ENCODE data around the gene FAM20B.

FAM20B gene

DNA sequence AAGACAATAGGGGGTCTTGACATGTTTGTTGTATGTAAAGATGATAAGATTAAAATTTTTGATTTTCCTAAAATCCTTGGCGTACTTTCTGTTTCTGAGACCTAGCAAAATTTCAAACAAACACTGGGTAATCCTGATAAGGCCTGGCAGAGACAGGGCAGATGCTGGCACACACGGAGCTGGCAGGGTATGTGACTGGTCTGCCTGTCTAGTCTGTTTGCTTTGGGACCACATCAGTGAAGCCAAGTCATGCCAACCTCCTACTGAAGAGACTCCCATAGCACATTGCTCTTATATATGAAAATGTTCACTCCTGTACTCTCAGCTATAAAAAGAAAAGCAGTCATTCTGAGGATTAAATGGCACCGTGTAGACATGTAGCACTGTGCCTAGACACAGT is 70.2 kb downstream of the FAM20B start:
- no peak for DNase-seq

DNA sequence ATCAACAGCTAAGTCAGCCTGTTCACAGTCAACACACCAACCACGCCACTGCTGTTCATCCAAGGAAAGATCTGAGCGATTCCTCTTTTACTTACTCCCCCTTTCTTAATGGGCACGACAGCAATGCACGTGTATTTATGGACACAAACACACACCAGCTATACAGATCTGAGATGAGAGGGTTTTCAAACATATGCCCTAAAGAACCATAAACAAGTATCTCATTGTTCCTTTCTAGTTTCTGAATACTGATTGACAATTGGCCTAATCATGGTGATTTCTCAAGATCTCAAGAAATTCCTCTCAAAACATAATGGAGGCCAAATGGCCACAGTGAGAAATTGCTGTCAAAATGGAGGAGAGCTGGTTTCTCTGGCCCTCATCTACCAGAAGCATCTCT is 74.2 kb downstream of the FAM20B start:
- DNase-seq, result no peak

DNA sequence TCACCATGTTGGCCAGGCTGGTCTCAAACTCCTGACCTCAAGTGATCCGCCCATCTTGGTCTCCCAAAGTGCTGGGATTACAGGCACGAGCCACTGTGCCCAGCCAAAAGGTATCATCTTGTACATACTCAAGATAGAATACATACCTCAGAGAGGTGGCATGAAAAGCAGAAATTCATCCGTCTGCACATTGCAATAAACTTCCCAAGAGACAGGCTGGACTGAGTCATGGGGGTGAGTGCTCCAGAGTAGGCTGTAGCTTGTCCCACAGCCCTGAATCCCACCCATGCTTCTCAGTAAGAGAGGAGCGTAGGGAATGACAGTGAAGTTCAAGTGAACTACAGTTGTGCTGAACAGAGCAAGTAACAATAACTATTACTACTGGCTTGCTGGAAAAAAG is 75.9 kb downstream of the FAM20B start:
- no peak for DNase-seq

DNA sequence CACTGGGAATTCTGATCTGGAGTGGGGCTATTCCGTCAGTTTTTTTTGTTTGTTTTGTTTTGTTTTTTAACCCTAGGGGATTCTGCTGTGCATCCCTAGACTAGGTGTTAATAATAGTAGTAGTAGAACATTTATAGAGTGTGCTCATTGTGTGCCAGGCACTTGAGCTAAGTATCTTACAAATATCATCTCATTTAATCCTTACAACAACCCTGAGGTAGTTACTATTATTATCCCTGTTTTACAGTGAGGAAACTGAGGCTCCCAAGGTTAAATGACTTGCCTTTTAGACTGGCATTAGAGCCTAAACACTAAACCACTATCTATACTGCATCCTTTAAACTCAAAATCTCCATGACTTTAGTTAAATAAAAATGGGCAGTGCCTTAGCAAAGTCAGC is 78.3 kb downstream of the FAM20B start:
- no peak for DNase-seq

DNA sequence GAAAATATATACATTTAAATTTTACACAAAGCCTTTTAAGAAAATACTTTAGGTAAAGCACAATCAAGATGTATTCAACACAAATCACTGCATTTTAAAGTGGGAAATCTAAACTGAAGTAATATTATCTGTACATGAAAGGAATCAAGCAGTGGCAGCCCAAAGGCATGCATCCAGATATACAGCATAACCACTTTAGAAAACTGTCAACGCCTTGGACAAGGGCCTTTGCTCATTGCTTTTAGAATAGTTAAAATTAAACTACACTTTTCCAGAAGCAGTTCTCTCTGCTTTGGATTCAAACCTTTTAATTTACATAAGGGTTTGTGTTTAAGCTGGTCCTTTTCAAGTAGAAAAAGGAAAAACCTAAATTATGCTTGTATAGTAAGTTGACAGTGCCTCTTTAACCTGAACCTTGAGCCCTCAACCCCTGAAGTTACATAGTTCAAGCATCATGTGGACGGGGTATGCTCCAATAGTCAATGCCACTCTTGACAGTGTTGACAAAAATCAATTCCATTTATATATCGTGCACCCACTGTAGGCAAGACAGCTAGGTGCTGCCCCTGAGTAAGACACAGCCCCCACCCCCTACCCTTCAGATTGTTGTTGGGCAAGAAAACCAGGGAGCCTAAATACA is 79.0 kb downstream of the FAM20B start:
- no peak for DNase-seq

DNA sequence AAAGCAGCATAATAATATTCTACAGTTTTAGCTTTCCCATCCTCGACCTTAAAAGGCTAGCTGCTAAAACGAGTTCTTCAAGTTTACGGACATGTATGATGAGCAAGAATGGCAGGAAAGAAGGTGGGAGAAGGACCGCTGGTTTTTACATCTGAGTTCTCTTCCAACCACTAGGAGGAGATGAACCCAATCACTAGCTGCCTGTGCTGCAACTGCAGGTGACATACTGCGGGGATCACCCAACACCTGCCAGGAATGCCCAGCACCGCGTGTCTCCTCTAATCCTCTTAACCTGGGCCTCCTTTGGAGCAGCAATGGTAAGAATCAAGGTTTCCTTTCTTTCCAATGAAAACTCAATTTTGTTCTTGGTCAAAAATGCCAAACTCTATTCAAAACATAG is 79.7 kb downstream of the FAM20B start:
- no peak for DNase-seq

DNA sequence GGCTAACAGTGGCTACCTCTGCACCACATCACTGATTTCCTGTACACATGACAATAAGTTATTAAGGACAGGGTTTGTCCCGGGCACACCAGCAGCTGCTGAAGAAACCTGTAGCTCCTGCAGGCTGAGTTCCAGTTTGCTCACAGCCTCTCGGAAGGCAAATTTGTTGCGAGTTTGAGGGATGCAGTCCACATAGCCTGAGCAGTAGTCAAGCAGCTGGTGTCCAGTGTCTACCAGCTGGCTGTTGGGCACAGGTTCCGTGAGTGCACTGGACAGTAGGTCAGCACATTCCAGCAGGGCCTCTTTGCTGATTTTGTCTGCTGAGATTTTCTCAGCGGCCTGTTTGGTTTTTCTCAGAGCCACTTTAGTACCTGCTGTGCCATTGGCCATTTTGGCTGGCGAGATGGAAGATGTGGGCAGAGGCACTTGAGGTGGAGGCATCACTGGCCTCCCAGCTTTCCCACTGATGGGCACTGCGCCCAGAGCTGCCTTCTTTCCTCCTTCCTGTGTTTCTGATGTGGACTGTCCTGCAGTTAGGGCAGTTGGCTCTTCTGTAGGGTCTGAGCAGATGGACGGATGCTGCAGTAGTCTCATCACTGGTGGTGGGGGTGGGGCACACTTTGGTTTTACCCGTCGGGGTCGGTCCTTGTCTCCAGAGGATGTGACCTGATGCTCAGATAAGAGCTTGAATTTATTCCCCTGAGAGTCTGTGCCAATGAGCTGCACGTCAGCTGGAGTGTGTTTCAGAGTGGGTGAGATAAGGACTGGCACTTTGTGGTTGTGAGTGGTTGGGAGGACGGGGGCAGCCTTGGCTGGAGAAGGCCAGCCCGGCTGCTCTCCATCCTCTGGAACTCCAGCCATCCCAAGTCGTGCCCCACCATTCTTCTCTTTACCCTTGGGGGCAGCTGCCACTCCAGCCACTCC is 82.3 kb downstream of the FAM20B start:
- no peak for DNase-seq

DNA sequence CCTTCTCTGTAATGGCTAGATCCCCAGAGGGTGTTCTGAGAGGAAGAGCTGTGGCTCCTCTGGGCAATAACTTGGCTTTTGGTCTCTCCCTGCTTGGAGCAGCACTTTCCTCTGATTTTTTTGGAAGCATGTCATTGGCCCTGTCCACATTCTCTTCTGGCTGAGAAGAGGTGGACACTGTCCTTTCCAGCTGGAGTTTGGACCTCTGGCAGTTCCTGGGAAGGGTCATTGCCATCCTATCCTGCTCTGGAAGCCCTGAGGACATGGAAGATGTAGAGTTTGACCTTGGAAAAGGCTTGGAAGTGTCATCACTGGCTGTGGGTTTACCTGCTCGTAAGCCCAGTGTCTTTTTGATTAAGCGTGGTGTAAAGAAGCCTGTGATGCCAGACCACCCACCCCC is 83.0 kb downstream of the FAM20B start:
- DNase-seq, result no peak

DNA sequence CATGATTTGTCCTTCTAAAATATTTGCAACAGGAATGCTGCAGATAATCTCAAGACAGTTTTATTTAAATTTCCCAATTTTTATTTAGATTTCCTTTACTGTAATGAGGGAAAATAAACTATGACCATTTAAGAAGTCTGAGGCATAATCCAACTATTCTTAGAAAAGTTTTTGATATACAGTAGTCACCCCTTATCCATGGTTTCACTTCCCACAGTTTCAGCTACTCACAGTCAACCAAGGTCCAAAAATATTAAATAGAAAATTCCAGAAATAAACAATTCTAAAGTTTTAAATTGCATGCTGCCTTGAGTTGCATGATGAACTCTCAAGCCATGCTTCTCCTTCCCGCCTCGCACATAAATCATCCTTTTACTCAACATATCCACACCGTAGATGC is 89.5 kb downstream of the FAM20B start:
- no peak for DNase-seq

DNA sequence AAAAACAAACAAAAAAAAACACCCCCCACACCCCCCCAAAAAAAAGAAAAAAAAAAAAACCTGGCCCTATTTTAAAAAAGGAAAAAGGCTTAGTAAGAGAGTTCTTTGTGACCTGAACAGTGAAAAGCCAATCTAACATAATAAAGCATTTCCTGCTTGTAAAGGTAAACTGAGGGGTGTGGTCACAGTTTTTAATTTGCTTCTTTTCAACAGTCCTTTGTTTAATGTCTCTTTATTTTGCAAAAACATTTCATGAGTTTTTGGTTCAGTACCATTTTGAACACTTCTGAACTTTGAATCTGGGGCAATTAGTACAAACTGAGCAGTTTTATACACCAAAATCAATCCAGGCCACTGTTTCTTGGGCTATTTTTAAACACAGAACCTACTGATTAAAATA is 93.8 kb downstream of the FAM20B start:
- DNase-seq, result no peak

DNA sequence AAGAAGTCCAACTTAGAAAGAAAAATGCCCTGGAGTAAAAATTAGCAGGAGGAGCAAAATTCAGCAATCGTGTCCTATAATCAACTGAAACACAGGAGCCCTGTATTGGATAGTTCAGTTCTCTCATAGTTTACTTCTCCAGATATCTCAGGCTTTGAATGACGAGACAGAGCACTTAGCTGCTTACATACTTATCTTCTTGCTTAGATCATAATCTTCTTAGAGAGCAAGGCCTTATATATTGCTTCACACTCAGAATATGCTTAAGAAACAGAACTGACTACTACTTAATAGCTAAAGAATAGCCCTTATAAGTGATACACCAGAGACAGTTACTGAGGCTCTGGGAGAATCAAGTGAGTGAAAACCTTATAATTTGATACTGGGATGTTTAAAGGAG is 95.0 kb downstream of the FAM20B start:
- DNase-seq, result no peak

DNA sequence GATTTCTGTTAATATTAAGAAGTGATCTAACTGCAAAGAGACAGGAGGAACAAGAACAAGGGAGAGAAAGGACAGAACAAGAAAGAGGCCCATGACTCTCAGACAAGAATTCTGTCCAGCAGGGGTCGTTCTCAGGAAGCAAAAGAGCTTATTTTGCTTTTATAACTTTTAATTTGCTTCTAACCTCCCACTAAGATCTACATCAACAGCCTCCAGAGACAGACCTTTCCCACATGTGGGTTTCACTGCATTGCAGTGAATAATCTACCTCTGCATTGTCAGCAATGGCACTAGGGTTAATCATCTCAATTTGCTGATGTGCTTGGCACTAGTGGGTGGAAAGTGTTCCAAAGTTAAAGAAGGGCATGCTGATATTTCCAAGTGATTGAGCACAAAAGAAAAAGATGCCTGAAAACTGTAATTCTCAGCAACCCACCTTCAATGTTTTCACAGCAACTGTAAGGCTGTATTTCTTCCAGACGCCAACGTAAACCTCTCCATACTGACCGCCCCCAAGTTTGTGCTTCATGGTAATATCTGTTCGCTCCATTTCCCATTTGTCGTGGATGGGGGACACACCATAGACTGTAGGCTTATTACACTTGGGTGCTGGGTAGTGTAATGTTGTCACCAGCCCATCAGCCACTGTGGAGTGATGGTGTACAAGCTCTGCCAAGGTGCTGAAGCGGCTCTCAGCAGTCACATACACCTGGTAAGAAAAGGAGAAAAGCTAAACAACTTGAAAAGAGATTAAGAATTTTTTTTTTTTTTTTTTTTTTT is 95.7 kb downstream of the FAM20B start:
- DNase-seq, result peak; percentile 44

DNA sequence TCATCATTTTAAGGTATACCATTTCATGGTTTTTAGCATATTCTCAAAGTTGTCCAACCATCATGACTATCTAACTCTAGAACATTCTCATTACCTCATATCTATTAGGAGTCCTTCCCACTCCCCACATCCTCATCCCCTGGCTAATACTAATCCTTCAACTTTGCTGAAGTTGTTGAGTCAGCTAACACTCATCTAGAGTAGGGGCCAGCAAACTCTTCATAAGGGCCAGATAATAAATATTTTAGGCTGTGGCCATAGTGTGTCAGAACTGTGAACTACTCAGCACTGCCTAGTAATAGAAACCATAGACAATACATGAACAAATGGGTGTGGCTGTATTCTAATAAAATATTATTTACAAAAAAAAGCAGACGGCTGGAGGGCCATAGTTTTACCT is 99.2 kb downstream of the FAM20B start:
- DNase-seq, result no peak
